Inferior parietal cortex (tissue), 1 donor: ENCODE results near the gene GLT8D2.
A peak's percentile ranks its signal among the peaks of the same experiment; 100 is the strongest.

Experiments used
- DNase-seq: peaks from one replicate; pipeline ENCODE4 v3.0.0-alpha.2; 2016; ENCODE audit errors: extremely low spot score

Gene GLT8D2

GRCh38 chr12:104049903-104050356, at the start of gene GLT8D2:
Gene GLT8D2 (minus strand): TSS chr12:104050187. CDS start chr12:104019648, 30,539 bp downstream.
- no peak for DNase-seq

- no peak for DNase-seq
These were observed 48.0 kb upstream of the GLT8D2 start for GRCh38 chr12:104097954-104098353.

DNA sequence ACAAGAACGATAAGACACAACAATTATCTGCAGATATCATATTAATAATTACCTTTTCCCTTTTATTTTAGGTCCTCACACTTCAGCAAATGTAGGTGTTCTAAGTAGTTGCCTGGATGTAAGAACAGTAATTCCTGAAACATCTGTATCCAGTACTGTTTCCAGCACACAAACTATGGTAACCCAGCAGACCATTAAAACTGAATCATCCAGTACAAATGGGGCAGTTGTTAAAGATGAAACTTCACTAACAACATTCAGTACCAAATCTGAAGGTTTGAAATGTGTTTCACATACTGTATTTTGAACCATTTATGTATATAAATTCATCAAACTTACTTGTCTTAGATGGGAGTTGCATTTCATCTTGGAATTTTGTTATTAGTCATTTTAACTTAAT, 45.3 kb upstream of the GLT8D2 start:
- no peak for DNase-seq

GRCh38 chr12:104094284-104094683, 44.3 kb upstream of the GLT8D2 start:
- no peak for DNase-seq

- no peak for DNase-seq
These were observed 41.1 kb upstream of the GLT8D2 start for GRCh38 chr12:104091136-104091535.

DNA sequence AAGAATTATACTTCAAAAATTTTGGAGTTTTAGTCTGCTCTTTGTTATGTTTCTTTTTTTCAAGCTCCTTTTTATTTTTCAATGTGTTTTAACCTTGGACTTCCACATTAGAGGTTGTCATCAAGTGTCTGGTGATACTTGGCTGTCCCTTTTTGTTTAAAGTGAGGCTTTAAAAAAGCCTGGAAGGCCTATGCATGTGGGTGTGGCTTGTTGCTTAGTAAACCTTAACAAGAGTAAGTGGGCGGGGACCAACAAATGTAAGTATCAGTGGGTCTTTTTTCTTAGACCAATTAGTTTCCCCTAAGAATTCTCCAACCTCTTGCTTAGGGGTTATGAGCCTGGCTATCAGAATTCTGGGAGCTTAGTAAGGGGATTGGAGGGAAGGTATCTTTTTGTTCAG, 40.7 kb upstream of the GLT8D2 start:
- no peak for DNase-seq

DNA sequence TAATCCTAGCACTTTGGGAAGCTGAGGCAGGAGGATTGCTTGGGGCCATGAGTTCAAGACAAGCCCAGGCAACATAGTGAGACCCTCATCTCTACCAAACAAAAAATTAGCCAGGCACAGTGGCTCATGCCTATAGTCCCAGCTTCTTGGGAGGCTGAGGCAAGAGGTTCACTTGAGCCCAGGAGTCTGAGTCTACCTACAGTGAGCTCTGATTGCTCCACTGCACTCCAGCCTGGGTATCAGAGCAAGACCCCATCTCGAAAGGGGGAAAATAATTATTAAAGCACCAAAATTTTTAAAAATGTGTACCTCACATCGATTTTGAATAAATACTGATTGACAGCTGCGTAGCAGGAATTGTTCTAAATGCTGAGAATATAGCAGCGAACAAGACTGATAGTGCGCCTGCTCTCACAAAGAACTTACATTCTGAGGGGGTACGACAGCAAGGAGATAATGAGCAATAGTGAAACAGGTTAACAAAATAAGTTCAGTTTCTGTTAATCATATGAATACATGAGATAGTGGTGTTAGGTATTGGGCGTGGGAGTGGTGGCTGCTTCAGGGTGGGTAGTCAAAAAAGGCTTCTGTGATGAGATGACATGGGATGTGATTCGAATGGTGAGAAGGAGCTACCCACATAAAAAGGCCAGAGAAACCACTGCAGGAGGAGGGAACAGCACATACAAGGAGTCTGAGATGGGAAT, 33.9 kb upstream of the GLT8D2 start:
- no peak for DNase-seq

DNA sequence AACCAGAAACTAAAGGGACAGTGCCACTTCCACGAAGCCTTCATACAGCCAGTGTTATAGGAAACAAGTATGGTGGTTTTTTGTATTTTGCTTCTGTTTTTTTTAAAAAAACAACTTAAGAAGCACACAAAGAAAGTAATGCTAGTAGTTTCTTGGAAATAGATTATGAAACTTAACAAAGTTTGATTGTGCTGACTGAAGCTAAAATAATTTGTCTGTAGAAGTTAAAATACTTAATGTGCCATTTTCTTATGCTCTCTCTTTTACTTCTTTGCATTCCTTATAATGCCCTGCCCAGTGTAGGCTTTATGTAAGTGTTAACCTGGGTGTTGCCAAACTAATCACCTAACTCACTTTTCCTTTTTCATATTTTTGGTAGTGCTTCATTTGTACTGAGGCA, 30.8 kb upstream of the GLT8D2 start:
- DNase-seq: no peak

GRCh38 chr12:104079024-104079423, 29.0 kb upstream of the GLT8D2 start:
- no peak for DNase-seq

DNA sequence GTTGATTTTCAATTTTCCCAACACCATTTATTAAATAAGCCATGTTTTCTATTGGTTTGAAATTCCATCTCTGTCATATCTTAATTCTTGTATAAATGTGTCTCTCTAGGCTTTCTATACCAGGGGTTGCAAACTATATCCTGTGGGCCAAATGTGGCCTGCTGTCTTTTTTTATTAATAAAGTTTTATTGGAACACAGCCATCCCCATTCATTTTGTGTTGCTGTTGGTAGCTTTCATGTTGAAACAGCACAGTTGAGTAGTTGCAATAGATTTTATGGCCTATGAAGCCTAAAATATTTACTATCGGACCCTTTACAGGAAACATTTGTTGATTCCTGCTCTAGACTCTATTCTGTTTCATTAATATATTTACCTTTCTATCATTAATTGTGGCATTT, 23.7 kb upstream of the GLT8D2 start:
- DNase-seq: no peak

- no peak for DNase-seq
These were observed 22.1 kb upstream of the GLT8D2 start for GRCh38 chr12:104072099-104072498.

- peak; percentile 8 for DNase-seq
These were observed 14.9 kb upstream of the GLT8D2 start for GRCh38 chr12:104064842-104065427.

DNA sequence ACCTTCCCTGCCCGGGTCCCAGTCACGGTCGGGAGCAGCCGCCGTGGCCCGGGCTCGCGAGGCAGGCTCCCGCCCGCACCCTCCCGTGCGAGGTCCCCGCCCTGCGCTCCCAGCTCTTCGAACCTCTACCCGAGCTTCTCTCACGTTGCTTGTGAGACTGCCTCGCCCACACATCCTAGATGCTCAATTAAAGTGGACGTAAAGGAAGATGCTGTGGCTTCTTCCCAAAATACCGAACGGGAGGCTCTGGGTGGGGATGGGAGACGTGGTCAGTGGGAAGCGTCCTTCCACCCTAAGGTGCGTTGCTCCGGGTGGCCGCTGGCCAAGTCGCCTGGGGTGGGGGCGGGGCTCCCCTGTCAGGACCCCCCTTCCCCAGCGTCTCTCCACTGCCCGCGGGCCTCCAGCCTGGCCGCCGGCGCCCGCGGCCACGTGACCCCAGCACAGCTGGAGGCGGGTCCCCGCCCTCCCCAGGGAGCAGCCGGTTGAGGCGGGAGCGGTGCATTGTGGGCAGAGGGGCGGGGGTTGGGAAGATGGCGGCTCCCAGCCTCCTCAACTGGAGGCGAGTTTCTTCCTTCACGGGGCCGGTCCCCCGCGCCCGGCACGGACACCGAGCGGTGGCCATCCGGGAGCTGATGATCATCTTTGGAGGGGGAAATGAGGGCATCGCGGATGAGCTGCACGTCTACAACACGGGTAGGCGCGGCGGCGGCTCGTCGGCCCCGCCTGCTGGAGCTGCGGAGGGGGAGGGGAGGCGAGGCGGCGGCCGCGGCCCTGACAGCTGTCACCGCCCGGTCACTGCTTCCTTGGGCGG, 14.2 kb upstream of the GLT8D2 start, which contains the start of gene HCFC2:
Gene HCFC2 (plus strand): TSS at position 501 of the 811 bp plus-strand sequence. CDS start 30 bp downstream, at position 531.
- peak; percentile 87 for DNase-seq

- DNase-seq: no peak
These were observed 13.7 kb upstream of the GLT8D2 start for GRCh38 chr12:104063712-104064030.

DNA sequence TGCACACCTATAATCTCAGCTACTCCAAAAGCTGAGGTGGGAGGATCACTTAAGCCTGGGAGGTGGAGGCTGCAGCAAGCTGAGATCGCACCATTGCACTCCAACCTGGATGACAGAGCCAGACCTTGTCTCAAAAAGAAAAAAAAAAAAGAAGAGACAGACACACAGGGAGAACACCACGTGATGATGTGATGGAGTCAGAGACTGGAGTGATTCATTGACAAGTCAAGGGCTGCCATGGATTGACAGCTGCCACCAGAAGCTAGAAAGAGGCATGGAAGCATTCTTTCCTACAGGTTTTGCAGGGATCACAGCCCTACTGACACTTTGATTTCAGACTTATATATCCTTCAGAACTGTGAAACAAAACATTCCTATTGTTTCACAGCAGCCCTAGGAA, 10.8 kb upstream of the GLT8D2 start:
- no peak for DNase-seq

DNA sequence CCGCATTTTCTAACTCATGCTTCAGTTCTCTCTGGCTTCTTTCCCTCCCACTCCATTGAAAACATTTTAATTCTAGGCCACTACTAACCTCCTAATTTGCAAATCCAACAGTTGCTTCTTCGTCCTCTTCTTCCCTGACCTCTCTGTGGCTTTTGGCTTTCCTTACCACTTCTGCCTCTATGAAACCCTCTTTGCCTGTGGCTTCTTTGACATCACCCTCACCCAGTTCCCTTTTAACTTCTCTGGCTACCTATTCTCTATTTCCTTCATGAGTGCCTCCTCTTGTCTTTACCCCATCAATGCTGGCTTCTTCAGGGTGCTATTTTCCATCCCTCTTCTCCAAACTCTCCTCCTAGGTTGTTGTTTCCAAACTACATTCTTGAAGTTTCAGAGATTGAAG, 10.0 kb upstream of the GLT8D2 start:
- no peak for DNase-seq

GRCh38 chr12:104058802-104059201, 8.8 kb upstream of the GLT8D2 start:
- DNase-seq: no peak

GRCh38 chr12:104057771-104058197, 7.8 kb upstream of the GLT8D2 start:
- no peak for DNase-seq

DNA sequence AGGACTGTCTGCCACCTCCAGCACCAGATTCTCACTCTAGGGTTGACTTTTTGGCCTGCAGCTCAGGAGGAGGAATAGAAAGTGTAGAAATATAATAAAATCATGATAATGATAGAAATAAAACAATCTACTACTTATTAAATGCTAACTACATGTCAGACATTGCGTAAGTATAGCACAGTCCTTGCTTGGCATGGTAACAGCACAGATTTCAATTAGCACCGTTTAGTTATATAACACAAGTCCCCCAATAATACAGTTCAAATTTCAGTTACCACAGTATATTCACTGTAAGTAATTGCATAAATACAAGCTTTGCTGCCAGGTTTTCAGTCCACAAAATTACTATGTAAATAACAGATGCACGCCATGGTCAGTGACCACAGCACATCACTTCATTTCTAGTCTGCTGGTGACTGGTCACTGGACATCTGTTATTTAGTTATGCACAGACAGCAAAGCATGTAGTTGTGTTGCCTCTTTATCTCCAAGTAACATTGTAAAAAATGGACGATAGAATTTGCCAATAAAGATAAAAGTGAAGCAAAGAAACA, 6.5 kb upstream of the GLT8D2 start:
- no peak for DNase-seq

DNA sequence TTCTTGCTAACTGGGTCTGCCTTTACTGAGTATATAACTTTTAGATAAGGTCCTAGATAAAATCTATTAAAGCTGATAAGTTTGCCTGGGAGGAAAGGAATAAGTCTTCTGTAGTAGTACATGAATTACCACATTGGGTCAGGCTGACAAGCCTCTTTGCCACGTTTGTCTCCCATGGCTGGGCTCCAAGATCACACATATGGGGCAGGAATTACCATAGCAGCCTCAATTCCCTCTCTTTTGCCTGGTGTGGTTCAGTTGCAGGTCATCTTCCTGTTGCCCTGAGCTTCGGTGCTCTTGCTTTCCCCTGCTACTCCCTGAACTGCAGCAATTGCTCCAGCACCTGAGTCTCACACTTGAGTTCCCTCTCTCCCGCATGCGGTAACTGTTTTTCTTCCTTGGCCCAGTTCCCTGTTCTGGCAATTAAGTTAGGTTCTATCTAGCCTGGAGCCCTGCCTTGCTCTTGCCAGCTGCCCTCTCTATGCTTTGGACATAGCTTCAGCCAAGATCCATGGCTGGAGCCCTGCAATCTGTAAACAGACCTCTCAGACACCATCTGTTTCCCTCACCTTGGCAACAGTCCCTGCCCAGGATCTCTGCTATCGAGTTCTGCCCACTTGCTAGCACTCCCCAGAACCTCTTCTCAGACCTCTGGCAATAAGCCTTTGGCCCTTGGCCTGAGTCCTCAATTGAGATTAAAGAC, 5.8 kb upstream of the GLT8D2 start:
- DNase-seq: no peak

DNA sequence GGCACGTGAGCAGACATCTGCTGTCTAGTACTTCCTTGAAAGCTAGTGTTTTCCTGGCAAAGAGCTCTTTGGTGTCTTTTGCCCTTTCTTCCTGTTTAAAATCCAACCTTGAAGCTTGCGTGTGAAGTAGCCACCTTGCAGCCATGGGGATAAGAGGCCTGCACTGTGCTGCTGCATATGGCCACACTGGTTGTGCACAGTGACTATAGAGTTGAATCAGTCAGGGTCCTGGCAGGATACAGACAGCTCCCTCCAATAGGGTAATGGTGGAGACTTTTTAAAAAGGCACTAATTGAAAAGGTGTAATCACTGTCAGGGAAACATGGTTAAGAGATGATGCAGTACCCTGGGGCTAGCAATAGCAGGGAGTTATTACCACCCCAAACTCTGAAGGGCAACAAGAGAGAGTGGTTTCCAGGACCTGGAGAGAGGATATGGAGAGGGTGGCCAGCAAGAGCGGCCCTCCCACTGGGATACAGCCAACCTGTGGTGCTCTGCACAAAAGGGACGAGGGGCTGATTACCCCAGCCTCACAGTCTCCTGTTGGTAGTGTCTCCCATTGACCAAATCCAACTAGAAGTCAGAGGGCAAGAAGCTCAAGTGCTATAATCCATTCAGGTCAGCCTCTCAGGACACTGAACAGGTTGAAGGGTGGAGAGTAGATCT, 4.8 kb upstream of the GLT8D2 start:
- no peak for DNase-seq
